EL (cell line): ENCODE data around the gene SNX21.
"Not testable (repeated sequence)": the region's sequence is repeated elsewhere in the genome, so short reads cannot be mapped to it uniquely, and the experiment has no call there.

Experiments
- DNase-seq: peaks from one replicate; pipeline ENCODE4 v3.0.0-alpha.2; 2016

SNX21 gene, protein sequence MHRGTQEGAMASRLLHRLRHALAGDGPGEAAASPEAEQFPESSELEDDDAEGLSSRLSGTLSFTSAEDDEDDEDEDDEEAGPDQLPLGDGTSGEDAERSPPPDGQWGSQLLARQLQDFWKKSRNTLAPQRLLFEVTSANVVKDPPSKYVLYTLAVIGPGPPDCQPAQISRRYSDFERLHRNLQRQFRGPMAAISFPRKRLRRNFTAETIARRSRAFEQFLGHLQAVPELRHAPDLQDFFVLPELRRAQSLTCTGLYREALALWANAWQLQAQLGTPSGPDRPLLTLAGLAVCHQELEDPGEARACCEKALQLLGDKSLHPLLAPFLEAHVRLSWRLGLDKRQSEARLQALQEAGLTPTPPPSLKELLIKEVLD

DNA sequence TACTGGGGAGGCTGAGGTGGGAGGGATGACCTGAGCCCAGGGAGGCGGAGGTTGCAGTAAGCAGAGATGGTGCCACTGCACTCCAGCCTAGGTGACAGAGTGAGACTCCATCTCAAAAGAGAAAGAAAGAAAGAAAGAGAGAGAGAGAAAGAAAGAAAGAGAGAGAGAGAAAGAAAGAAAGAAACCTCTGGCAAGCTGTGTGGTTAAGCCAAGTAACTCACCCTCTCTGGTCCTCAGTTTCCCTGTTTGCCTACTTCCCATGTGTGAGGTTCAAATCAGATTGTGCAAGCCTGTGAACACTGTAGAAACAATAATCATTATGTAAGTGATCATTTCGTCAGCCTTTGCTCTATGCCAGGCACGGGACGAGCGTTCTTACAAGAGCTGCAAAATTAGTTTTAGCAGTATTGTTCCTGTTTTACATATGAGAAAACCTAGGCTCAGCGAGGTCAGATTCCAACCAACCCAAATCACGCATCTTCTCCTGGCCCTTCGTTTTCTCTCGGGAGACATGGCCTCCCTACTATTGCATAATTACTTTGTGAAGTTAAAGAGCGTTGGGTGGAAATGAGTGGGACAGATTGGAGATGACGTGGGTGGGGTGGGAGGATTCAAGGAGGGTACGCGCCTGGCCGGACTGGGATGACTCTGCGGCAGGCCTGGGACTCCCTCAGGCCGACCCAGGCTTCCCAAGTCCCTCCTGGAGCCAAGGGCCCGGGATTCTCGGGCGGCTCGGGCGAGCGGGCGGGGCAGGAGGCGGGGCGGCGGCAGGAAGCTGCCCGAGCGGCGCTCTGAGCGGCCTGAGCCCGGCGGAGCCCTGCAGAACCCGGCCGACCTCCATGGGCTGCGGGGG is at the start of gene SNX21:
TSS of gene SNX21 (plus strand) at position 770 of the 853 bp plus-strand sequence. CDS start 121 bp downstream, outside the sequence.
- peak; percentile 95 for DNase-seq

DNA sequence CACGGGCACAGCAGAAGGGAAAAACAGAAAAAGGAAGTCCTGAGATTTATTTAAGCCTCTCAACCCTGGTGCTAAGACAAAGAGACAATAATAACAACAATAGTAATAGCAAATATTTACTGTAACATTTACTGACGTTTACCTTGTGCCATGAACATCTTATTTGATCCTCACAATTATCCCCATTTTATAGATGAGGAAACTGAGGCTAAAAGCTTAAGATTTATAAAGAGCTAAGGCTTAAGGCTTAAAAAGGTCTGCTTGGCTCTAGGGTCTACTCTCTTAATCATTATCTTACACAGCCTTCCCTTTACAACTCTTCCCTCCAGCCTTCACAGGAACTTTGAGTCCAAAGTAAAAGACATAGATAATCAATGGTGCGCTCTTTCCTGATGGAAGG is 45.2 kb upstream of the SNX21 start:
- no peak for DNase-seq

DNA sequence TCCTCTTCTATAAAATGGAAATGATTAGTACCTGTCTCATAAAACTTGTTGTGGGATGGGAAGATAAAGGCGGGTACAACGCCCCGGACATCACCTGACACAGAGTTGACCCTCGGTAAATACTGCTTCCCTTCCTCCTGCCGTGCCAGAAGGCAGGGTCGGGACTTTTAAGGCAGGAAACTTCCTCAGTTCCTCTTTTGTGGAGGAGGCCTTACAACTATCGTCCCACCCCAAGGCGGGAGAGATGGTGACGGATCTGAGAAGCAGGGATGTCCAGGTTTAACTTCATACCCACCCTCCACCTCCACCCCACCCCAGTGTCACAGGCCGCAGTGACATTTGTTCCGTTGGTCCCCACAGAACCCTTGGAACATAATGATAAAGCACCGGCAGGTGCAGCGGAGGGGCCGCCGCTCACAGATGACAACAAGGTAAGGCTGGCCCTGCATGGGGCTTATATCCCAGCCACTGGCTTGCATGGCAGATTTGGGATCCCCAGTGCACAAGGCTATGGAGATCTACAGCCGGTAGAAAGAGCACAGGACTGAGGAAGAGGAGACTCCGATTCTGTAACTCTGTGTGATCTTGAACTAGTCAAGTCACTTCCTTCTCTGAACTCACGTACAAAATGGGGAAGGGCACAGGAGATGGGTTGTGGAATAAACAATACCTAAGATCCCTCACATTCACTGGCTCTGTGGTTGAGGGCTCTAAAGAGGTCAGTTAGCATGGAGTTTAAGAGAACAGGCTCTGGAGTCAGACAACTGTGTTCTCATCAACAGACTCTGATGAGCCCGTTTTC is 41.1 kb upstream of the SNX21 start:
- no peak for DNase-seq

DNA sequence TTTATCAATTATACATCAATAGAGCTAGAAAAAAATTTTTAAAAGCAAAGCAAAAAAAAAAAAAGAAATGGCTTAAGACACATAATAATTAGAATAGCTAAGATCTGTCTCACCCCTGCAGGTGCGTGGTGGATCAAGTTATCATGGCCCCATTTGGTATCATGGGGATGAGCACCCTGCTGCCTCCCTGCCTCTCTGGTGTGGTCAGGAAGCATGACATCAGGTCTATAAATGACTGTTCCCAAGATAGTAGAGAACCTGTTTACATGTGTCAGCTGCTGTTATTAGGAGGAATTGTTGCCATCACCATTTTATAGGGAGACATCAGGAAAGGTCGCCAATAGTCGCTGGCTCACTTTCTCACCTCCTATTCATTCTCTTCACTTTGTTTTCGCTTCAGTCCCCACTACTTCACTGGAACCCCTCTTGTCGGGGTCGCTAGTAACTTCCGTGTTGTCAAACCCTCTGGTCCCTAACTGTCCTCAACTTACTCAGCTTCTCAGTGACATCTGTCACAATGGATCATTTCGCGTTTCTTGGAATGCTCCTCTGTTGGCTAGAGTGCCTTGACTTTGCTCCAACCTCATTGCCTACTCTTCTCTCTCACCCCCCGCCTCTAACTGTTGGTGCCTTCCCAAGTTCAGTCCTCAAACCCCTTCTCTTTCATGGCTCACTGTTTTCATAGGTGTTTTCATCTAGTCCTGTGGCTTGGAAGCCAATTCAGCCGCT is 37.1 kb upstream of the SNX21 start:
- no peak for DNase-seq

DNA sequence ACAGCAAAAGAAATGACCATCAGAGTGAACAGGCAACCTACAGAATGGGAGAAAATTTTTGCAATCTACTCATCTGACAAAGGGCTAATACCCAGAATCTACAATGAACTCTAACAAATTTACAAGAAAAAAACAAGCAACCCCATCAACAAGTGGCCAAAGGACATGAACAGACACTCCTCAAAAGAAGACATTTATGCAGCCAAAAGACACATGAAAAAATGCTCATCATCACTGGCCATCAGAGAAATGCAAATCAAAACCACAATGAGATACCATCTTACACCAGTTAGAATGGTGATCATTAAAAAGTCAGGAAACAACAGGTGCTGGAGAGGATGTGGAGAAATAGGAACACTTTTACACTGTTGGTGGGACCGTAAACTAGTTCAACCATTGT is 36.1 kb upstream of the SNX21 start:
- not testable (repeated sequence) for DNase-seq

DNA sequence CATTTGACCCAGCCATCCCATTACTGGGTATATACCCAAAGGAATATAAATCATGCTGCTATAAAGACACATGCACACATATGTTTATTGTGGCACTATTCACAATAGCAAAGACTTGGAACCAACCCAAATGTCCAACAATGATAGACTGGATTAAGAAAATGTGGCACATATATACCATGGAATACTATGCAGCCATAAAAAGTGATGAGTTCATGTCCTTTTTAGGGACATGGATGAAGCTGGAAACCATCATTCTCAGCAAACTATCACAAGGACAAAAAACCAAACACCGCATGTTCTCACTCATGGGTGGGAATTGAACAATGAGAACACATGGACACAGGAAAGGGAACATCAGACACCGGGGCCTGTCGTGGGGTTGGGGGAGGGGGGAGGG is 35.6 kb upstream of the SNX21 start:
- DNase-seq, result not testable (repeated sequence)

DNA sequence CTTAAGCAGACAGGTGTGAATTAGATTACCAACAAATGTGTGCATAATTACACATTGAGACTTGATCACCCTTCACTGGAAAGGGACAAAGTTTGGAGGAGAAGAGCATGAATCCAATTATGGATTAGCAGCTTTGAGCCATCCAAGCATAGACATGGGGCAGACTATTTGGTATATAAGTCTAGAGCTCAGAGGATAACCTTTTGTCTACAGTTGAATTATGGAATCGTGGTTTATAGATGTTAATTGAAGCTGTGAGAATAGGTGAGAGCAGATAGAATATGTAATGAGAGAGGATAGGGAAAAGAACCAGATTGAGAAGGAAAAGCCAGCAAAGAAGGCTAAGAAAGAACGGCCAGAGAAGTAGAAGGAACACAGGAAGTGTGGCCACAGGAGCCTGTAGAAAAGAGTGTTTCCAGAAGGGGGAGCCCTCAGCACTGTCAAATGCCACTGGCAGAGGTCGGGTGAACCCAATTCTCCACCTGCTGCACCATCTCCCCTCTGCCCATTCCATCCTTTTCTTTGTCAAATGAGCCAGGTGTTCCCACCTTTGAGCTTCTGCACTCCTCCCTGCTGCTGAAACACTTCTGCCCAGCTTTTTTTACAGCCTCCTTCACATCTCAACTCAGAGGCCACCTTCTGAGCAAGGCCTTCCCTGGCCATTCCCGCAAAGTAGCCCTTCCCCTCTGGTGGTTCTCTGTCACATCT is 34.5 kb upstream of the SNX21 start:
- peak; percentile 64 for DNase-seq

- DNase-seq, result no peak
These were observed 31.7 kb upstream of the SNX21 start for GRCh38 chr20:45801851-45802250.

GRCh38 chr20:45810191-45810970 is 23.2 kb upstream of the SNX21 start:
- no peak for DNase-seq

- DNase-seq, result peak; percentile 99
These were observed 21.2 kb upstream of the SNX21 start, which contains the start of gene UBE2C for GRCh38 chr20:45812157-45813005. TSS of gene UBE2C (plus strand) at chr20:45812644. CDS start at chr20:45812696, 52 bp downstream.

DNA sequence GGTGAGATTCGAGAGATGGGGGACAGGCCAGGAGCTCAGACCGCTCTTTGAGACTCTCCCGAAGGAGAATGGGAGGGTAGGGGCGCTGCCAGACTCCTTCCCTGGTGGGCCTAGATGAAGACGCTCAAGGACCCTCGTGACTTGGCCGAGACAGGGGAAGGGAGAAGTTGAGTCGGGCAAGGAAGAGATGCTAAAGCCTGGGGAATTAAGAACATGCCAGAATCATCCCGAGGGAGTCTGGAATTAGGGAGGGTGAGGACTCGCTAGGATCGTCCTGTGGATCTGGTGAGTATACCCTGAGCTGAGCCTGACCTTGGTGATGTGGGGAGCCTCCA is 20.6 kb upstream of the SNX21 start:
- DNase-seq, result no peak

- DNase-seq, result no peak
These were observed 20.1 kb upstream of the SNX21 start for GRCh38 chr20:45813489-45813888.

- DNase-seq, result no peak
These were observed 19.3 kb upstream of the SNX21 start for GRCh38 chr20:45814314-45814713.

DNA sequence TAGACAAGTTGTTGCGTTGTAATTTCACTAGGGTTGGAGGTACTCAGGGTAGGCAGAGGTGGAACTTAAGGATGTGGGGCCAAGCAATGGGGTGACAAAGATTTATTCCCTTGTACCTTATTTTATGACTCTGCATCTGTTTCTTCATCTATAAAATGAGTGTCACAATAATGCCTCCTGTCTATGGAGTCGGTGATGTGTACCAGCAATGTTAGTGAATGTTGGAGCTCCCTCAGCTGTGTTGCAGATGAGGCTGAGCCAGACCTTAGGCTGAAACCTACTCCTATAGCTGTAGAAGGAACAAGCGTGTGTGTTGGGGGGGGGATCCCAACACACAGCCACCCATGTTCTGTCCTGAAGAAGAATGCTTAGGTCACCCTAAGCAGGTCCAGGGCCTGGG is 16.6 kb upstream of the SNX21 start:
- DNase-seq, result peak; percentile 34

- peak; percentile 86 for DNase-seq
These were observed 16.0 kb upstream of the SNX21 start for GRCh38 chr20:45817376-45818194.

GRCh38 chr20:45818239-45818638 is 15.4 kb upstream of the SNX21 start:
- DNase-seq, result no peak

GRCh38 chr20:45819466-45819865 is 14.1 kb upstream of the SNX21 start:
- DNase-seq, result no peak

DNA sequence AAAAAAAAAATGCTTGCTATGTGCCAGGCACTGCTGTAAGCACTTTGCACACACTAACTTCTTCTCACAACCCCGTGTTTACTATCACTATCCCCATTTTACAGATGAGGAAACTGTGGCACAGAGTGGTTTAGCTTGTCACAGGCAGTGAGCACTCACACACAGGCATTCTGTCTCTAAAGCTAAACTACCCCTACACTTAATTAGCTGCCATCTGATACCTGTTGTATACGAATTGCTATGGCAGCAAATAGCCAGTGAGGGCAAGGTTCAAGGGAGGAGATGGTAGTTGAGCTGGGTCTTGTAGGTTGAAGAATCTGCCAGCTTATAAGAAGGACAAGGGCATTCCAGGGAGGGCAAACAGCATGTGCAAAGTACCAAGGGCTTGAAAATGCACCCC is 11.7 kb upstream of the SNX21 start:
- no peak for DNase-seq

DNA sequence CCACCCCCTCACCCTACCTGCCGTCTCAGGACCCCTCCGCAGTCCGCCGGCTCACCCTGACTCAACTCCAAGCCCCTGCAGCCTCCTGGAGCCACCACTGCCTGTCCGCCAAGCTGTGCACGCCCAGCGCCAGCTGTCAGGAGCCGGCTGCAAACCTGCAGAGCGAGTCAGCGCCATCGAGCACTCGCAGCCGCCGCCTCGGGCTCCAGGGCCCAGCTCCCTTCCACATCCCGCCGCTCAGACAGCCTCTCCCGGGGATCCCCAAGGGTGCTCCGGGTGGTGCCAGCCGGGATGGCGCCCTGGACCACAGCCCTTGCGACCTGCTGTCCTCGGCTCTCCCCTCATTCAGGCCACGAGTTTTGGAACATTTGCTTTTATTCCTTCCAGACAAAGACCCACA is 10.7 kb upstream of the SNX21 start:
- peak; percentile 56 for DNase-seq
